Suprapubic skin (tissue), 4 donors: ENCODE data around the gene FAHD2A.

ENCODE experiments used
- CTCF ChIP-seq, 2 donors: fragments of 200-600 bp in 1 of 2; fragments of 450-650 bp in 1 of 2; sonication (generic) in 1 of 2; IDR thresholded peaks; one replicate each; pipeline ENCODE4 v1.5.1; 2016 to 2019; ENCODE audit warnings: antibody characterized with exemption in 2 of 2, mild to moderate bottlenecking in 1 of 2, moderate library complexity in 1 of 2
- EP300 ChIP-seq: sonication (generic); formaldehyde crosslinking; IDR thresholded peaks from one replicate; pipeline ENCODE4 v1.6.1; 2017; ENCODE audit warnings: antibody characterized with exemption
- POLR2A ChIP-seq, 2 donors: fragments of 450-650 bp; IDR thresholded peaks; one replicate each; pipeline ENCODE4 v1.6.1; 2017; ENCODE audit warnings: antibody characterized with exemption in 2 of 2, mild to moderate bottlenecking in 2 of 2, moderate library complexity in 2 of 2
- POLR2AphosphoS5 ChIP-seq, 3 donors: sonication (generic); formaldehyde crosslinking; IDR thresholded peaks; one replicate each; pipeline ENCODE4 v1.6.1; 2017; ENCODE audit warnings: antibody characterized with exemption in 3 of 3

- TF ChIP-seq CTCF (IDR thresholded peaks at IDR 0.05) (no peak), POLR2A (IDR thresholded peaks at IDR 0.05) (no peak), EP300 (no peak), POLR2AphosphoS5 (IDR thresholded peaks at IDR 0.05) (no peak)
Observed at GRCh38 chr2:95374451-95374920, 28.0 kb upstream of the FAHD2A start.
